ES-I3 (cell line): Measurements from ENCODE around the gene COL6A2.
"Not testable (repeated sequence)": the region's sequence is repeated elsewhere in the genome, so short reads cannot be mapped to it uniquely, and the experiment has no call there.

Experiments used
- H3K36me3 ChIP-seq: 2 replicates; pipeline ENCODE4 v1.6.1; 2013; ENCODE audit warnings: mild to moderate bottlenecking, low read length, control low read depth, moderate library complexity; ENCODE audit not compliant: insufficient read depth
- H3K4me1 ChIP-seq: 2 replicates; pipeline ENCODE4 v1.6.1; 2013; ENCODE audit warnings: mild to moderate bottlenecking, control low read depth, low read length; ENCODE audit not compliant: insufficient read depth
- H3K9ac ChIP-seq: 2 replicates; pipeline ENCODE4 v1.6.1; 2013; ENCODE audit warnings: low read depth, mild to moderate bottlenecking, low read length, moderate library complexity
- H3K9me3 ChIP-seq: 2 replicates; pipeline ENCODE4 v1.6.1; 2013; ENCODE audit warnings: mild to moderate bottlenecking, low read length, moderate library complexity; ENCODE audit not compliant: control insufficient read depth, insufficient read depth

Gene COL6A2

GRCh38 chr21:46100906-46101305, 3.0 kb downstream of the COL6A2 start:
- peaks cover 8% of the 10 kb centered on the region; the same call in 1 of the 2 replicates for H3K9me3 ChIP-seq
- H3K36me3 ChIP-seq, result no peaks in the 10 kb centered on the region
- H3K4me1 ChIP-seq, result no peaks in the 10 kb centered on the region
- H3K9ac ChIP-seq, result no peak overlapping the region

DNA sequence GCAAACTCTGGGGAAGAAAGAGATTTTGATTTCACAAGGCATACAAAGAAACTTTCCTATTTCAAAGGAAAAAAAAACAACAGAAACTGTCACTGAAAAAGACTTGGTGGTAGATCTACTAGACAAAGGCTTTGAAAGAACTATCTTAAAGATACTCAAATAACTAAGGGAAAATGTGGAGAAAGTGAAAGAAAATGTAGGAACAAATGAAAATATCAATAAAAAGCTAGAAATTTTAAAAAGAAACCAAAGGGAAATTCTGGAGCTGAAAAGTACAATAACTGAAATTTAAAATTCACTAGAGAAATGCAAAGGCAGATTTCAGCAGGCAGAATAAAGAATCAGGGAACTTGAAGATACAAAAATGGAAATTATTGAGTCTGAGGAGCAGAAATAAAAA, 6.2 kb downstream of the COL6A2 start:
- no peaks in the 10 kb centered on the region for H3K36me3 ChIP-seq
- no peak overlapping the region for H3K9ac ChIP-seq
- peaks cover 15% of the 10 kb centered on the region; the same call in 1 of the 2 replicates for H3K9me3 ChIP-seq
- H3K4me1 ChIP-seq, result no peaks in the 10 kb centered on the region

- H3K36me3 ChIP-seq, H3K9ac ChIP-seq, H3K4me1 ChIP-seq: not testable (repeated sequence)
- H3K9me3 ChIP-seq, result peaks cover 15% of the 10 kb centered on the region; the same call in 1 of the 2 replicates
Observed at GRCh38 chr21:46107376-46107775, 9.5 kb downstream of the COL6A2 start.

GRCh38 chr21:46108827-46109312, 11.0 kb downstream of the COL6A2 start:
- H3K36me3 ChIP-seq, result no peaks in the 10 kb centered on the region; the same call in none of the 2 replicates
- no peaks in the 10 kb centered on the region for H3K4me1 ChIP-seq
- no peak overlapping the region for H3K9ac ChIP-seq
- peaks cover 11% of the 10 kb centered on the region; the same call in 1 of the 2 replicates for H3K9me3 ChIP-seq

GRCh38 chr21:46109313-46110221, 11.7 kb downstream of the COL6A2 start:
- H3K9ac ChIP-seq, result no peak overlapping the region
- H3K9me3 ChIP-seq, result peaks cover 11% of the 10 kb centered on the region; the same call in 1 of the 2 replicates
- no peaks in the 10 kb centered on the region; the same call in none of the 2 replicates for H3K36me3 ChIP-seq
- no peaks in the 10 kb centered on the region for H3K4me1 ChIP-seq

- Histone ChIP-seq H3K36me3 (peaks cover 6% of the 10 kb centered on the region), H3K4me1 (no peaks in the 10 kb centered on the region), H3K9me3 (peaks cover 7% of the 10 kb centered on the region; the same call in 1 of the 2 replicates), H3K9ac (no peak overlapping the region)
Observed at GRCh38 chr21:46110499-46111192, 12.7 kb downstream of the COL6A2 start.

GRCh38 chr21:46111193-46111571, 13.3 kb downstream of the COL6A2 start:
- Histone ChIP-seq H3K9me3 (peaks cover 5% of the 10 kb centered on the region; the same call in 1 of the 2 replicates), H3K9ac (no peak overlapping the region), H3K4me1 (no peaks in the 10 kb centered on the region), H3K36me3 (peaks cover 6% of the 10 kb centered on the region)

GRCh38 chr21:46111857-46112724, 14.2 kb downstream of the COL6A2 start:
- Histone ChIP-seq H3K36me3 (peaks cover 6% of the 10 kb centered on the region), H3K9me3 (peaks cover 4% of the 10 kb centered on the region; the same call in 1 of the 2 replicates), H3K4me1 (no peaks in the 10 kb centered on the region)

GRCh38 chr21:46112725-46113215, 14.9 kb downstream of the COL6A2 start:
- Histone ChIP-seq H3K9ac (no peak overlapping the region), H3K36me3 (peaks cover 6% of the 10 kb centered on the region), H3K4me1 (no peaks in the 10 kb centered on the region), H3K9me3 (peaks cover under 1% of the 10 kb centered on the region; the same call in 1 of the 2 replicates)

More at GRCh38 chr21:46111857-46112724, 14.2 kb downstream of the COL6A2 start:
- no peak overlapping the region for H3K9ac ChIP-seq

DNA sequence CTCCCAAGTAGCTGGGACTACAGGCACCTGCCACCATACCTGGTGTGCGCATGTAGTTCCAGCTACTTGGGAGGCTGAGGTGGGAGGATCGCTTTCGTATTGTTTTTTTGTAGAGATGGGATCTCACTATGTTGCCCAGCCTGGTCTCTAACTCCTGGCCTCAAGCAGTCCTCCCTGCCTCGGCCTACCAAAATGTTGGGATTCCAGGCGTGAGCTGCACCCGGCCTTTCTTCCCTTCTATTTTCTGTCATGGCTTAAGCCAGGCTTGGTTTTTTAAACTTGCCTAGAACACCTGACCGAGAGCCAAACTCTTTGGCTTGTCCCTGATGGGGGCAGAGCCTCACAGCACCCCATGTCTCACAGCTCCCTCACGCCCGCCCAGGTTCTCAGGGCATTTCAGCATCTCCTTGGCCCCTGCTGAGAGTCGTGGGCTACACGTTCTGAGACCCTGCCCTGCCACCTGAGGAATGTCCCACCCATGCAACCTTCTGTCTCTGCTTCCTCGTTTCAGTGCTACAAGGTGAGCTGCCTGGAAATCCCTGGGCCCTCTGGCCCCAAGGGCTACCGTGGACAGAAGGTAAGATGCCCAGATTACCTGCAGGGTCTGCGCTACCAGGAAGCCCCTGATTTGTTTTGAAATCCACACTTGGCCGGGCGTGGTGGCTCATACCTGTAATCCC, 15.7 kb downstream of the COL6A2 start:
- no peak overlapping the region for H3K9ac ChIP-seq
- H3K36me3 ChIP-seq, result peaks cover 6% of the 10 kb centered on the region
- H3K9me3 ChIP-seq, result no peaks in the 10 kb centered on the region; the same call in 1 of the 2 replicates
- H3K4me1 ChIP-seq, result no peaks in the 10 kb centered on the region

DNA sequence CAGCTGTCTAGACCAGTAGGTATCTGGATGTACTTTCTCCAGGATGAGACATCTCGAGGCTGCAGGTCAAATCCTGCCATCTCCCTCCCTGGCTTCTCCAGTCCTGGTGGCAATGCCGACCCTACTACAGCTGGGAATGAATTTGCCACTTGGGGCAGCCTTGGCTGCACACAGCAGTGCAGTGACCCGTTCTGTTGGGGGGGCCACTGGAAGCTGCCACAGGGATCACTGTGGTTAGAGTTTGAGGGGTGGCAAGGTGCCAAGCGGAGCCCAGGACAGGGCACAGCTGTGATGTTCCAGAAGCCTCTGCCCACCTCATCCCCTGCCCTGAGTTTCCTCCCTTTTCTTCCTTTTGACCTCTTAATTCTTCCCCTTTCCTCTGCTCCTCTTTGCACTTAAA, 17.1 kb downstream of the COL6A2 start:
- no peaks in the 10 kb centered on the region for H3K4me1 ChIP-seq
- H3K36me3 ChIP-seq, result peaks cover 6% of the 10 kb centered on the region

GRCh38 chr21:46115441-46116188, 17.7 kb downstream of the COL6A2 start:
- Histone ChIP-seq H3K9ac (no peak overlapping the region), H3K36me3 (peaks cover 6% of the 10 kb centered on the region), H3K4me1 (no peaks in the 10 kb centered on the region), H3K9me3 (no peaks in the 10 kb centered on the region; the same call in 1 of the 2 replicates)

More for the DNA sequence above, 17.1 kb downstream of the COL6A2 start:
- H3K9ac ChIP-seq, result no peak overlapping the region
- H3K9me3 ChIP-seq, result no peaks in the 10 kb centered on the region; the same call in 1 of the 2 replicates
